GM23338 (cell line): Measurements from ENCODE around the gene ZNF282. TPM values are rescaled to one million over a fixed set of nuclear protein-coding genes. Genes with fewer than 3 reads are reported as not detected.

Experiments used
- ATAC-seq: fragments of 200-7000 bp; cut with Tn5 transposase; 3 replicates; pipeline ENCODE4 v1.9.1; 2020
- DNase-seq: peaks from one replicate; pipeline ENCODE4 v3.0.0-alpha.2; 2015; ENCODE audit warnings: low spot score
- H2AFZ ChIP-seq: fragments of 200-600 bp; sonication (generic); 2 replicates; pipeline ENCODE4 v1.8.0; 2016; ENCODE audit warnings: antibody characterized with exemption, mild to moderate bottlenecking, moderate library complexity
- H3F3A ChIP-seq: fragments of 200-600 bp; sonication (generic); replicated peaks from 2 replicates; pipeline ENCODE4 v1.8.0; 2017; ENCODE audit warnings: antibody characterized with exemption, mixed run types, low read depth
- H3K27ac ChIP-seq: fragments of 200-600 bp; sonication (generic); 2 replicates; pipeline ENCODE4 v1.6.1; 2016; ENCODE audit warnings: low read depth
- H3K27me3 ChIP-seq: fragments of 200-600 bp; sonication (generic); 2 replicates; pipeline ENCODE4 v1.8.0; 2016; ENCODE audit warnings: mild to moderate bottlenecking, mixed run types, moderate library complexity; ENCODE audit not compliant: insufficient read depth
- H3K36me3 ChIP-seq: fragments of 200-600 bp; sonication (generic); 2 replicates; pipeline ENCODE4 v1.8.0; 2016; ENCODE audit warnings: mild to moderate bottlenecking; ENCODE audit not compliant: insufficient read depth
- H3K4me1 ChIP-seq: fragments of 200-600 bp; sonication (generic); 2 replicates; pipeline ENCODE4 v1.8.0; 2016; ENCODE audit warnings: mild to moderate bottlenecking, moderate library complexity; ENCODE audit not compliant: insufficient read depth
- H3K4me2 ChIP-seq: fragments of 200-600 bp; sonication (generic); 2 replicates; pipeline ENCODE4 v1.7.1; 2017; ENCODE audit warnings: mixed run types
- H3K4me3 ChIP-seq: fragments of 200-600 bp; sonication (generic); 2 replicates; pipeline ENCODE4 v1.6.1; 2016; ENCODE audit warnings: mixed run types
- H3K79me2 ChIP-seq: fragments of 200-600 bp; sonication (generic); replicated peaks from 2 replicates; pipeline ENCODE4 v1.8.0; 2017; ENCODE audit warnings: mild to moderate bottlenecking; ENCODE audit not compliant: insufficient read depth
- H3K9me2 ChIP-seq: fragments of 200-600 bp; sonication (generic); 2 replicates; pipeline ENCODE4 v1.8.0; 2017; ENCODE audit not compliant: insufficient read depth
- H4K20me1 ChIP-seq: fragments of 200-600 bp; sonication (generic); replicated peaks from 2 replicates; pipeline ENCODE4 v1.8.0; 2017; ENCODE audit warnings: mild to moderate bottlenecking; ENCODE audit not compliant: insufficient read depth
- H3K27ac Mint-ChIP-seq: 2 replicates; pipeline ENCODE4 v1.8.0; 2020; ENCODE audit warnings: inconsistent platforms, mild to moderate bottlenecking, moderate library complexity, mixed read lengths
- H3K27me3 Mint-ChIP-seq: 3 replicates; pipeline ENCODE4 v1.8.0; 2022; ENCODE audit warnings: low read depth, mild to moderate bottlenecking, moderate library complexity, mixed read lengths, inconsistent platforms; ENCODE audit not compliant: insufficient read depth, poor library complexity
- H3K36me3 Mint-ChIP-seq: 3 replicates; pipeline ENCODE4 v1.8.0; 2021; ENCODE audit warnings: low read depth, mild to moderate bottlenecking, inconsistent platforms, moderate library complexity, mixed read lengths
- H3K4me1 Mint-ChIP-seq: 3 replicates; pipeline ENCODE4 v1.8.0; 2020; ENCODE audit warnings: mild to moderate bottlenecking, inconsistent platforms, mixed read lengths
- H3K4me3 Mint-ChIP-seq: 3 replicates; pipeline ENCODE4 v1.8.0; 2021; ENCODE audit warnings: moderate library complexity, mild to moderate bottlenecking, inconsistent platforms, mixed read lengths
- H3K9me3 Mint-ChIP-seq: 3 replicates; pipeline ENCODE4 v1.8.0; 2020; ENCODE audit warnings: moderate library complexity, mild to moderate bottlenecking, inconsistent platforms, mixed read lengths
- CREB1 ChIP-seq: fragments of 250-450 bp; sonication (Bioruptor Pico); IDR thresholded peaks from 2 replicates; pipeline ENCODE4 v1.5.0; 2020; ENCODE audit warnings: low read depth, mild to moderate bottlenecking, moderate library complexity
- CTCF ChIP-seq, 2 experiments: fragments of 200-600 bp in 1 of 2; sonication (generic) in 1 of 2; conservative IDR thresholded peaks; 2 replicates each; pipeline versions ENCODE4 v1.5.1 to v1.6.1; 2016 to 2017; ENCODE audit warnings: antibody characterized with exemption in 2 of 2, low read depth in 2 of 2, mild to moderate bottlenecking in 2 of 2, moderate library complexity in 1 of 2
- ETS1 ChIP-seq: IDR thresholded peaks from 2 replicates; pipeline ENCODE4 v1.6.1; 2016; ENCODE audit warnings: antibody characterized with exemption
- EZH2 ChIP-seq: fragments of 200-600 bp; sonication (generic); IDR thresholded peaks from one replicate; pipeline ENCODE4 v1.8.0; 2017; ENCODE audit warnings: antibody characterized with exemption, mild to moderate bottlenecking, low read depth; ENCODE audit not compliant: unreplicated experiment
- EZH2phosphoT487 ChIP-seq: fragments of 200-600 bp; sonication (generic); IDR thresholded peaks from one replicate; pipeline ENCODE4 v1.8.1; 2018; ENCODE audit warnings: antibody characterized with exemption; ENCODE audit not compliant: unreplicated experiment
- JUNB ChIP-seq: IDR thresholded peaks from one replicate; pipeline ENCODE4 v1.6.1; 2016; ENCODE audit warnings: antibody characterized with exemption; ENCODE audit not compliant: unreplicated experiment
- NANOG ChIP-seq: IDR thresholded peaks from 2 replicates; pipeline ENCODE4 v1.6.1; 2016; ENCODE audit warnings: antibody characterized with exemption, borderline replicate concordance
- POLR2AphosphoS5 ChIP-seq: IDR thresholded peaks from 2 replicates; pipeline ENCODE4 v1.6.1; 2016; ENCODE audit warnings: antibody characterized with exemption, low read depth
- REST ChIP-seq: IDR thresholded peaks from one replicate; pipeline ENCODE4 v1.6.1; 2018; ENCODE audit warnings: antibody characterized with exemption; ENCODE audit not compliant: unreplicated experiment
- STAT1 ChIP-seq: IDR thresholded peaks from one replicate; pipeline ENCODE4 v1.6.1; 2016; ENCODE audit warnings: antibody characterized with exemption; ENCODE audit not compliant: unreplicated experiment
- ZNF114 ChIP-seq: fragments of 250-450 bp; sonication (Bioruptor Pico); IDR thresholded peaks from 2 replicates; pipeline ENCODE4 v1.5.0; 2020; ENCODE audit warnings: mild to moderate bottlenecking, moderate library complexity
- polyA plus RNA-seq: library from polyadenylated mRNA; unstranded; fragments of >200 nt; fragmentation: Nextera tagmentation; extraction: Ambion mirVana; gene quantifications from 2 replicates; pipeline ENCODE4 v1.2.1, GENCODE V29; 2016
- total RNA-seq: library from RNA; depleted of rRNA; stranded (reverse); fragments of >200 nt; shearing (Covaris generic); gene quantifications from 2 replicates; pipeline ENCODE4 v1.2.3, GENCODE V29; 2014
- TF ChIP-seq, protein P1 (sequence below): fragments of 250-450 bp; sonication (Bioruptor Pico); IDR thresholded peaks from 2 replicates; pipeline ENCODE4 v1.5.0; 2020; ENCODE audit warnings: mild to moderate bottlenecking, moderate library complexity

ZNF282 gene
- total and polyA plus RNA-seq, 2 experiments from 2014 or later, result 7.2 to 36.3 TPM

DNA sequence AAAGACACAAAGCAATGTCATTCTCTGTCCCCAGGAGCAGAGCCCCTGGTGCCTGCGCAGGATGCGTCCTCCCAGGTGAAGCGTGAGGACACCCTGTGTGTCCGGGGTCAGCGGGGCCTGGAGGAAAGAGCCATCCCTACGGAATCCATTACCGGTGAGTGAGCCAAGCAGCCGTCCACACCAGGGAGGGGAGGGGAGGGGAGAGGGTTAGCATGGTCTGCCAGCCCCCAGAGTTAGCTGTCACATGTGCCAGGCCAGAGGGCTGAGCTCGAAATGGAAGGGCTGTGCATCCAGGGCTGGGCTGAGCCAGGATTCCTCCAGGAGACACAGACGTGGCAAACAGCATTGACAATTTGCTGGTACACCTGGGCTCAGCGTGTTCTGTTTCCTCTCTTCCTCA is 15.2 kb downstream of the ZNF282 start:
- ATAC-seq (no peak), DNase-seq (no peak)
- H3K27me3 Mint-ChIP-seq, result peaks cover 3% of the 10 kb centered on the region
- 0 out of 2 replicates have a peak, but pooled peaks cover 4% of the 10 kb centered on the region for H3K79me2 ChIP-seq
- H3K9me3 Mint-ChIP-seq, result no peaks in the 10 kb centered on the region; the same call in 2 of the 3 replicates
- H3K4me3 ChIP-seq, result no peak overlapping the region
- no peaks in the 10 kb centered on the region for H3K9me2 ChIP-seq
- no peak overlapping the region for H3K4me3 Mint-ChIP-seq
- H3K27ac ChIP-seq, result no peak overlapping the region
- H3F3A ChIP-seq, result peaks cover 12% of the 10 kb centered on the region
- H4K20me1 ChIP-seq, result peaks cover 11% of the 10 kb centered on the region
- no peaks in the 10 kb centered on the region for H3K27me3 ChIP-seq
- no peak overlapping the region for H3K27ac Mint-ChIP-seq
- H2AFZ ChIP-seq, result no peak overlapping the region
- TF ChIP-seq STAT1 (no peak), POLR2AphosphoS5 (no peak), EZH2 (no peak), CTCF (conservative IDR thresholded peaks at IDR 0.05; ENCODE audit: low read depth in 2 of 2) (no peak), NANOG (no peak), JUNB (no peak), EZH2phosphoT487 (no peak), CREB1 (CRISPR knock-in tag) (no peak), ZNF114 (CRISPR knock-in tag) (no peak), ETS1 (no peak), REST (no peak)
- TF ChIP-seq, protein P1, sequence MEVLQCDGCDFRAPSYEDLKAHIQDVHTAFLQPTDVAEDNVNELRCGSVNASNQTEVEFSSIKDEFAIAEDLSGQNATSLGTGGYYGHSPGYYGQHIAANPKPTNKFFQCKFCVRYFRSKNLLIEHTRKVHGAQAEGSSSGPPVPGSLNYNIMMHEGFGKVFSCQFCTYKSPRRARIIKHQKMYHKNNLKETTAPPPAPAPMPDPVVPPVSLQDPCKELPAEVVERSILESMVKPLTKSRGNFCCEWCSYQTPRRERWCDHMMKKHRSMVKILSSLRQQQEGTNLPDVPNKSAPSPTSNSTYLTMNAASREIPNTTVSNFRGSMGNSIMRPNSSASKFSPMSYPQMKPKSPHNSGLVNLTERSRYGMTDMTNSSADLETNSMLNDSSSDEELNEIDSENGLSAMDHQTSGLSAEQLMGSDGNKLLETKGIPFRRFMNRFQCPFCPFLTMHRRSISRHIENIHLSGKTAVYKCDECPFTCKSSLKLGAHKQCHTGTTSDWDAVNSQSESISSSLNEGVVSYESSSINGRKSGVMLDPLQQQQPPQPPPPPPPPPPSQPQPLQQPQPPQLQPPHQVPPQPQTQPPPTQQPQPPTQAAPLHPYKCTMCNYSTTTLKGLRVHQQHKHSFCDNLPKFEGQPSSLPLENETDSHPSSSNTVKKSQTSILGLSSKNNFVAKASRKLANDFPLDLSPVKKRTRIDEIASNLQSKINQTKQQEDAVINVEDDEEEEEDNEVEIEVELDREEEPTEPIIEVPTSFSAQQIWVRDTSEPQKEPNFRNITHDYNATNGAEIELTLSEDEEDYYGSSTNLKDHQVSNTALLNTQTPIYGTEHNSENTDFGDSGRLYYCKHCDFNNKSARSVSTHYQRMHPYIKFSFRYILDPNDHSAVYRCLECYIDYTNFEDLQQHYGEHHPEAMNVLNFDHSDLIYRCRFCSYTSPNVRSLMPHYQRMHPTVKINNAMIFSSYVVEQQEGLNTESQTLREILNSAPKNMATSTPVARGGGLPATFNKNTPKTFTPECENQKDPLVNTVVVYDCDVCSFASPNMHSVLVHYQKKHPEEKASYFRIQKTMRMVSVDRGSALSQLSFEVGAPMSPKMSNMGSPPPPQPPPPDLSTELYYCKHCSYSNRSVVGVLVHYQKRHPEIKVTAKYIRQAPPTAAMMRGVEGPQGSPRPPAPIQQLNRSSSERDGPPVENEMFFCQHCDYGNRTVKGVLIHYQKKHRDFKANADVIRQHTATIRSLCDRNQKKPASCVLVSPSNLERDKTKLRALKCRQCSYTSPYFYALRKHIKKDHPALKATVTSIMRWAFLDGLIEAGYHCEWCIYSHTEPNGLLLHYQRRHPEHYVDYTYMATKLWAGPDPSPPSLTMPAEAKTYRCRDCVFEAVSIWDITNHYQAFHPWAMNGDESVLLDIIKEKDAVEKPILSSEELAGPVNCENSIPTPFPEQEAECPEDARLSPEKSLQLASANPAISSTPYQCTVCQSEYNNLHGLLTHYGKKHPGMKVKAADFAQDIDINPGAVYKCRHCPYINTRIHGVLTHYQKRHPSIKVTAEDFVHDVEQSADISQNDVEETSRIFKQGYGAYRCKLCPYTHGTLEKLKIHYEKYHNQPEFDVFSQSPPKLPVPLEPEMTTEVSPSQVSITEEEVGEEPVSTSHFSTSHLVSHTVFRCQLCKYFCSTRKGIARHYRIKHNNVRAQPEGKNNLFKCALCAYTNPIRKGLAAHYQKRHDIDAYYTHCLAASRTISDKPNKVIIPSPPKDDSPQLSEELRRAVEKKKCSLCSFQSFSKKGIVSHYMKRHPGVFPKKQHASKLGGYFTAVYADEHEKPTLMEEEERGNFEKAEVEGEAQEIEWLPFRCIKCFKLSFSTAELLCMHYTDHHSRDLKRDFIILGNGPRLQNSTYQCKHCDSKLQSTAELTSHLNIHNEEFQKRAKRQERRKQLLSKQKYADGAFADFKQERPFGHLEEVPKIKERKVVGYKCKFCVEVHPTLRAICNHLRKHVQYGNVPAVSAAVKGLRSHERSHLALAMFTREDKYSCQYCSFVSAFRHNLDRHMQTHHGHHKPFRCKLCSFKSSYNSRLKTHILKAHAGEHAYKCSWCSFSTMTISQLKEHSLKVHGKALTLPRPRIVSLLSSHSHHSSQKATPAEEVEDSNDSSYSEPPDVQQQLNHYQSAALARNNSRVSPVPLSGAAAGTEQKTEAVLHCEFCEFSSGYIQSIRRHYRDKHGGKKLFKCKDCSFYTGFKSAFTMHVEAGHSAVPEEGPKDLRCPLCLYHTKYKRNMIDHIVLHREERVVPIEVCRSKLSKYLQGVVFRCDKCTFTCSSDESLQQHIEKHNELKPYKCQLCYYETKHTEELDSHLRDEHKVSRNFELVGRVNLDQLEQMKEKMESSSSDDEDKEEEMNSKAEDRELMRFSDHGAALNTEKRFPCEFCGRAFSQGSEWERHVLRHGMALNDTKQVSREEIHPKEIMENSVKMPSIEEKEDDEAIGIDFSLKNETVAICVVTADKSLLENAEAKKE, result no peak
- H3K4me2 ChIP-seq, result no peak overlapping the region
- peaks cover 13% of the 10 kb centered on the region for H3K4me1 Mint-ChIP-seq
- H3K36me3 Mint-ChIP-seq, result peaks cover 89% of the 10 kb centered on the region
- H3K4me1 ChIP-seq, result 0 out of 2 replicates have a peak, but pooled peaks cover 1% of the 10 kb centered on the region
- H3K36me3 ChIP-seq, result peaks cover 37% of the 10 kb centered on the region
